ENCODE data around the gene TXNDC16.

TXNDC16 gene

GRCh38 chr14:52446355-52446754, 106.0 kb downstream of the TXNDC16 start:
- no peak for DNase-seq

DNA sequence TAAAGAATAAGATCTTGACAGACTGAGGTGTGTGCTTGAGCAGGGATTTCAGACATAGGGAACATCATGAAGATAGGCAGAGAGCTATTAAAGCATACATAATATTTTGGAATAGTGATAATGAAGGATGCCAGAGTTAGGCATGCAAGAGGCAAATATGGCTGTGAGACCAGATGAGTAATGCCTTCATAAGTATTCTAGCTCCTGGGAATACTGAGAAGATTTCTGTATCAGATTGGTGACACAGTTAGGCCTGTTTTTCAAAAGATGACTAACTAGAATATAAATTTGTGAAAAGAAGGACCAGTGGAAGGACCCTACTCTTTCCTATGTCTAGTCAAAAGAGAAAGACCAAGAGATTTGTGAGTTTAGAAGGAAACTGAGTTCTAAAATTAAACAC, 108.8 kb downstream of the TXNDC16 start:
- no peak for DNase-seq

DNA sequence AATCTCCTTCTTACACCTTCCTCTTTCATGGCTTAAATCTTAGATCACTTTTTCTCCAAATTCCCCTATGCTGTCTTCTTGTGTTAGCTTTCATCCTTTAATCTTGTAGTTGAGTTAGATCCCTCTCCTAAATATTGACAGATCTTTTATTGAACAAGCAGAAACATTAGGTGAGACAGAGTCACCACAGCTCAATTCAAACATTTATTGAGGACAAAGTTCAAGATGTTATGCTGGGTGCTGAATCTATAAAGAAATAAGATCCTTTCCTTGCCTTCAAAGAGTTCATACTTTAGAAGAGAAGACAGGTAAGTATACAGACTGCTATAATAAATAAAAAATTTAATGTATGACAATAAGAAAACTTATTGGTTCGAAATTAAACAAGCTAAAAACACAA, 109.7 kb downstream of the TXNDC16 start:
- DNase-seq: no peak

DNA sequence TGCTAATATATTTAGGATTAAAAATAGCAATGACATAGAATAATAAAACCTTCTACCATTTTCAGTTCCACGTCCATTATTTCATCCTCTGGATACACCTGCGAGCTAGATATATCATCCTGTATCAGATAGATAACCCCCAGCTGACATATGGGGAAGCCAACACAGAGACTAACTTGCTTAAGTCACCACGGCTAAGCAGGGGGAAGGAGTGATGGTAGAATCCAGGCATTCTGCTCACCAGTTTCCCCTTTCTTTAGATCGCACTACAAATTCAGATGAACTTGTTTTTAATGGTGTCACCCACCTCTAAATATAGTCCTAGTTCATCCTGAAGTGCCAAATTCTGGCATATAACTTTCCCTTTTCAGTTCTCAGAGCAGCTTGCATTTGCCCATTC, 110.1 kb downstream of the TXNDC16 start:
- no peak for DNase-seq

DNA sequence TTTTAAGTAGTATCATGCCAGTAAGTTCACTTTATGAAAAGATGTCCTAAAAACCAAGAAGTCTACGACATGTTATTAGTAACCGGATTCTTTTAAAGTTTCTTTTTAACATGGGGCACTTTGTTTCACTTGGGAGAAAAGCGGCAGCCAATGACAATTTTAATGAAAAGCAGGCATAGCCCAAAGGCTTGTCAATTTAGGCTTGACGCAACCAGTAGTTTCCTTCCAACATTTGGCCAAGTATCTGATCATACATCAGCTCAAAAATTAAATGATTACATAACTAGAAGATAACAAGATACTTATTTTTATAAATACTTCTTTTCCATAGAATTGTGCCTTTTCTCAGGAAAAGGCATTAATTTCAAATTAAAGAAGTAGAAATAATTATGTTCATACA, 112.8 kb downstream of the TXNDC16 start:
- no peak for DNase-seq

DNA sequence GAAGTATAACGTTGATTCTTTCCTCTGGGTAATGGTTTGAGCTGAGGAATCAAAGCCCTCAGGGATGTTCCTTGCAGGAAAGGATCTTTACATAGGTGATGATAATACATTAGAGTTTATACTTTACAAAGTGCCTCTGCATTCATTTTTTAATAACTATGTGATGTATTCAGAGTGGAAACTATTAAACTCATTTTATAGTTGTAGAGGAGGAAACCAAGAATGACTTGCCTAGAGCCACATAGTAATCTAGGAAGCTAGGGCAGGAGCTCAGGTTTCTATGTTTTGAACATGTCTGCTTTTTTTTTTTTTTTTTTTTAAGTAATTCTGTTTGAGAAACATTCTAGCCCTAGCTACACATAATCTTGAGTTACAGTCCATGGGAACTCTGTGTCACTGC, 117.3 kb downstream of the TXNDC16 start:
- no peak for DNase-seq

- DNase-seq: no peak
These were observed 121.8 kb downstream of the TXNDC16 start for GRCh38 chr14:52430474-52430873.

GRCh38 chr14:52429451-52429850, 122.9 kb downstream of the TXNDC16 start:
- no peak for DNase-seq

DNA sequence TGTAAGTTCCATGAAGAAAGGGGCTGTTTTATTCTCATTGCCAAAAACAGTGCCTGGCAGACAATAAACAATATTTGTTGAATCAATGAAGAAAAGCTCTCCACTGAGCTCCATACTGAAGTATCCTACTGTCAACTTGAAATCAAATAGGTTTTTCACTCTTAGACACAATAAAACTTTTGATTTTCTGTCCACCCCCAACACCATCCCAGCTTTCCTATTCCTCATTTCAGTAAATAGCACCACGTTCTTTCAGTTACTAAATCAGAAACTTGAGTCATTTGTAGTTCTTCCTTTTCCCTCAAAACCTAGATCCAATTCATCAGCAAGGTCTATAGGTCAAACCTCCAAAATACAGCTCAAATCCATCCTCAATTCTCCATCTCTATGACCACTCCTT, 124.8 kb downstream of the TXNDC16 start:
- DNase-seq: no peak

- DNase-seq: no peak
These were observed 129.5 kb downstream of the TXNDC16 start for GRCh38 chr14:52422650-52423356.

- DNase-seq: no peak
These were observed 135.2 kb downstream of the TXNDC16 start for GRCh38 chr14:52417139-52417538.

- no peak for DNase-seq
These were observed 138.4 kb downstream of the TXNDC16 start for GRCh38 chr14:52413729-52414408.

- DNase-seq: no peak
These were observed 139.9 kb downstream of the TXNDC16 start for GRCh38 chr14:52412426-52412825.

GRCh38 chr14:52405314-52405713, 147.0 kb downstream of the TXNDC16 start:
- DNase-seq: no peak

DNA sequence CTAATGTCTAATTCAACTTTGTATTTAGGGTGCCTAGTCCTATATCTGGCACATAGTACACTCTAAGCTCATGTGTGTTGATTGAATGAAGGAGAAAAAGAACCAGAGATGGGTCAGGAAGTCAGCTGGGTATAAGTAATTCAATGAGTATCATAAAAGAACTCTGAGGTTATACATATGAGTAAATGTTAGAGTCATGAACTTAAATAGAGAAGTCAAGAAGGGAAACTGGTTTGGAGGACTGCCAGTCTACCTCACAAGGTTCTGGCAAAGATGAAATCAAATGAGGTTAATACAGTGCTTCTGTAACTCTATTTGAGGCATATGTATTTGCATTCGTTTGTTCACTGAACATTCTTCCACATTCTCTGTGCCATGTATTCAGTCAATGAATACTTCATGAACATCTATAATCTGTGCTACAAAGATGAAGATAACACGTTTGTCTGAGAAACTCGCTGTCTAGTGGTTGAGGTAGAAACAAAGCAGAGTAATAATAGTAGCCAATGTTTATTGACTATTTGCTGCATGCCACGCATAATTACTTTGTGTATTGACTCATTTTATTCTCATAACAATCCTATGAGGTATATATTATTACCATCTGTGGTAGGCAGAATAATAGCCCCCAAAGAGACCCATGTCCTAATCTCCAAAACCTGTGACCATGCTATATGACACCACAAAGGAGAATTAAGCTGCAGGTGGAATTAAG, 149.3 kb downstream of the TXNDC16 start:
- DNase-seq: no peak

- DNase-seq: no peak
These were observed 151.5 kb downstream of the TXNDC16 start for GRCh38 chr14:52400846-52401245.

DNA sequence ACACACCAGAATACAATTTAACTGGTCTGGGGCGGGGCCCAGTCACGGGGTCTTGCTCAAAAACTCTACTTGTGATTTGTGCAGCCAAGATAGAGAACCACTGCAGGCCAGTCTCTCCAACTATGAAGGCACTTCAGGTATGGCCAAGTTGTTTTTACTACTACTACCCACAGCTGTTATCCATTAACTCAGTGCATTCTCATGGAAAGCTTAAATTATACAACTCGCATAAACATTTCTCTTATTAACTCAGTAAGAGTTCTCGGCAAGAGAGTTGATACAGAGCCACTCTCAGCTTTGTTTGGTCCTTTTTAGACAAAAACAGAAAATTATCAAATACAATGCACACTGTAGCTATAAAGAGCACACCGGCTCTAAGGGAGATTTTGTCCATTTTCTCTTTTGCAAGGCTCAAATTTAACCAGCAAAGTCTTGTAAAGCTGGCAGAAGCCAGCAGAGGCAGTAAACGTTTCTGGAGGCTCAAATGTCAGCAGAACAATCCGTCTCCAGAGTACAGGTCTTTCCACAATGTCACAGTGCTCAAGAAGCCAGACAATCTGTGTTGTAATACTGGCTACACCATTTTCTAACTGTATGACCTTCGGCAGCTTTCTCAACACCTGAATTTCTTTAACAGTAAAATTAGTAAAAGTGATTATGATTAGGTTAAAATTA, 152.2 kb downstream of the TXNDC16 start:
- DNase-seq: no peak

DNA sequence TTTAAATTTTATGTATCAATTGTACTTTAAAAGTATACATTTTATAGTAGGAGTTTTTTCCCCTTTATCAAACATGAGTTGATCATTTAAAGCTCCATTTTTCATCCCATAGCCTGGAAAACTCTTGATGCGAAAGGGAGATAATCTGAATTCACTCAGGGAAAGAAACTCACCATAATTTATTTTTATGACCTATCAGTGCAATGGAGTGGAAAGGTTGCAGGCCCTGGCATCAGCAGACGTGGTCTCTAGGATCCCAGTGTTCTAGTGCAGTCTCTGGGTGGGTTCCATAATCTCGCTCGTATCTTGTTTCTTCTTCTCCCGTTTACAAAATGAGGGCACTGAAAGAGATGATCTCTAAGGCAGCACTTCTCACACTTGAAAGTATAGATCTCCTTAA, 153.2 kb downstream of the TXNDC16 start:
- DNase-seq: no peak

DNA sequence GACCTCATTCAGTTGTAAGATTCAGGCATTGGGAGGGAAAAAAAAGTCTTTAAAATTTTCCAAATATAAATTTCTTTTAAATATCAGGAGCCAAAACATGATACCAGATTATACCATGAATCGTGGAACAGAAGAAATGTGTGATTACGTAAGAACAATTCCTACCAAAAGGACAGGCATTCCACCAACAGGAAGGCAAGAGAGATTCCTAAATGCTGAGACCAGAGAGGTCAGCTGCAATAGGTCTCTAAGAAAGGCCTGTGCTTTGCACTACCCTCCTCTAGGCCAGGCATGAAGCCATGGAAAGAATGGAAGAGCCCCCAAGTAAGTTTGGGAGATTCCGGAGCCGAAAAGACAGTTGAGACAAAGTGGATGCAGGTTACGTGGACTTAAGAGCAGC, 154.5 kb downstream of the TXNDC16 start:
- DNase-seq: no peak

DNA sequence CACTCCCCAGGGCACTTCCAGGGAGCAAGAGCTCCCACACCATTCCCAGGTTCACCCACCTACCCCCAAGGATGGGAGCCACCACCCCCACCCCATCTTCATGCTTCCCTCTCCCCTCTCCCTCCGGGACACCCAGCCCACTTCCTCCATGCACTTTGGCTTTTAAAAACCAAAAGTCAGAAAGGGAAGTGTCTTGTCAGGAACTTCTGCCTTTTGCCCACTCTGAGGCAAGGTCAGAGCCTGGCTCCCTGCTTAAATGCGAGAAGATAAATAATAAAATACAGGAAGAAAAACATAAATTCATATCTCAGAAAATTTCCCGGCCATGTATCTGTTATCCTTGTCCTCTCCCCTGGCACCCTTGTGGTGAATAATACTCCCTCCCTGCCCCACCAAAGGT, 156.6 kb downstream of the TXNDC16 start:
- no peak for DNase-seq

- DNase-seq: no peak
These were observed 160.3 kb downstream of the TXNDC16 start for GRCh38 chr14:52391881-52392615.

Measured in stimulated activated CD4-positive, alpha-beta T cell treated with anti-CD3 and anti-CD28 coated beads, Interleukin-4, amount 100 ng/mL, for 4 hours (primary cell).